ENCODE data around the gene HOXA3.

DNA sequence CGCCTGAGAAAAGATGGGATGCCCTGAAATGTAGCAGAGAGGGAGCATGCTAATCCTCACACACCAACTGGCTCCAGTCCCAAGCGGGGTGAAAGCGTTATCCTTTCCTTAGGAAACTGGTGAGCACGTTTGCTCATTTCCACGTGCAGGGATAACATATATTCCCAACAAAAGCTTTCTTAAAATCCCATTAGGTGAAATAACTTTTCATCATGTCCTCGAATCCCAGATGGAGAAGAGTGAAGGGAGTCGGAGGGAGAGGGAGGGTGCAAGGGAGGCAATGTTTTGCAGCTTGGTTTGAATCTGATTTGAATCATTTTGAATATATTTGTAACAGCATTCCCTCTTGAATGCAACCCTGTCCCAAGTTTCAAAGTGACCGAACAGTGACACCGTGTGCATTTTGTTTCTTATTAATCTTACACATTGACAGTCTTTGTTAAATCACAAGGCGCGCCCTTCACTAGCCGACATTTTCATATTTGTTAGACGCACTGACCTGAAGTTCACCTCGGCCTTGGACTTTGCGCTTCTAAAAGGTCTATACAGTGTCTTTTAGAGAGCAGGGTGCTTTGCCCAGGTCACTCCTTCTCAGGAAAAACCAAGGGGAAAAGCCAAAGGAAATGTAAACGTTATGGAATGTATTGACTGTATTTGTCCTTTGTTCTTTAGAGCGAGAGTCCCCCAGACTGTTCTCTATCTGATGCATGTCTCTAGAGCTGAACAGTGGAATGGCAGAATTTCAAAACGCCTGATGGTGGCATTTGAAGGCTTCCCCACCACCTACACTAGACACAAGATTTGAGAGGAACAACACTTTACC, 18.8 kb downstream of the HOXA3 start:
- TF ChIP-seq, protein P1, sequence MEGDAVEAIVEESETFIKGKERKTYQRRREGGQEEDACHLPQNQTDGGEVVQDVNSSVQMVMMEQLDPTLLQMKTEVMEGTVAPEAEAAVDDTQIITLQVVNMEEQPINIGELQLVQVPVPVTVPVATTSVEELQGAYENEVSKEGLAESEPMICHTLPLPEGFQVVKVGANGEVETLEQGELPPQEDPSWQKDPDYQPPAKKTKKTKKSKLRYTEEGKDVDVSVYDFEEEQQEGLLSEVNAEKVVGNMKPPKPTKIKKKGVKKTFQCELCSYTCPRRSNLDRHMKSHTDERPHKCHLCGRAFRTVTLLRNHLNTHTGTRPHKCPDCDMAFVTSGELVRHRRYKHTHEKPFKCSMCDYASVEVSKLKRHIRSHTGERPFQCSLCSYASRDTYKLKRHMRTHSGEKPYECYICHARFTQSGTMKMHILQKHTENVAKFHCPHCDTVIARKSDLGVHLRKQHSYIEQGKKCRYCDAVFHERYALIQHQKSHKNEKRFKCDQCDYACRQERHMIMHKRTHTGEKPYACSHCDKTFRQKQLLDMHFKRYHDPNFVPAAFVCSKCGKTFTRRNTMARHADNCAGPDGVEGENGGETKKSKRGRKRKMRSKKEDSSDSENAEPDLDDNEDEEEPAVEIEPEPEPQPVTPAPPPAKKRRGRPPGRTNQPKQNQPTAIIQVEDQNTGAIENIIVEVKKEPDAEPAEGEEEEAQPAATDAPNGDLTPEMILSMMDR (IDR thresholded peaks at IDR 0.05), result no peak
- TF ChIP-seq POLR2A (IDR thresholded peaks at IDR 0.05), result no peak

All from lower leg skin (tissue), 3 donors.